A673 (cell line): ENCODE data around the gene CMTM4.

Experiments
- EZH2 ChIP-seq: fragments of 200-600 bp; sonication (generic); IDR thresholded peaks from 2 replicates; pipeline ENCODE4 v1.6.1; 2017; ENCODE audit warnings: borderline replicate concordance, low read depth, mild to moderate bottlenecking, mixed read lengths, antibody characterized with exemption, low read length; ENCODE audit not compliant: poor library complexity, severe bottlenecking
- TF ChIP-seq, protein P1 (sequence below): fragments of 300-800, 200-600 bp; sonication (generic); conservative IDR thresholded peaks from 2 replicates; pipeline ENCODE4 v1.5.1; 2017; ENCODE audit warnings: low read depth, mild to moderate bottlenecking, antibody characterized with exemption, low read length, moderate library complexity, mixed read lengths

DNA sequence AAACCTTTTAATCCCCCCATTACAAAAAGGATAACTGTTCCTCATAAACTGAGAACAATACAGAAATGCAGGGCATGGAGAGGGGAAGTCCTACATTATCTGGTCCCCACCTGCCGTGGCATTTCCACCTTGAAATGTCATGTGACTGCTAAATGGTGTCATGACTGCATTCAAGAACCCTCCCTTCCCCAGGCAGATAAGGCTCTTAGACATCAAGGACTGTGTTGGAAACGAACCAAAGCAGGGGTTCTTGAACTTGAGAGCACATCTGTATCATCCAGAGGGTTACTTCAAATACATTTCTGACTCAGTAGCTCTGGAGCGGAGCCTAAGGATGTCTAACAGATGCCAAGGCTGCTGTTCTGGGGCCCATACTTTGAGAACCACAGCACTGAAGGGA lies 73.7 kb downstream of the CMTM4 start:
- TF ChIP-seq EZH2, result no peak
- TF ChIP-seq, protein P1, sequence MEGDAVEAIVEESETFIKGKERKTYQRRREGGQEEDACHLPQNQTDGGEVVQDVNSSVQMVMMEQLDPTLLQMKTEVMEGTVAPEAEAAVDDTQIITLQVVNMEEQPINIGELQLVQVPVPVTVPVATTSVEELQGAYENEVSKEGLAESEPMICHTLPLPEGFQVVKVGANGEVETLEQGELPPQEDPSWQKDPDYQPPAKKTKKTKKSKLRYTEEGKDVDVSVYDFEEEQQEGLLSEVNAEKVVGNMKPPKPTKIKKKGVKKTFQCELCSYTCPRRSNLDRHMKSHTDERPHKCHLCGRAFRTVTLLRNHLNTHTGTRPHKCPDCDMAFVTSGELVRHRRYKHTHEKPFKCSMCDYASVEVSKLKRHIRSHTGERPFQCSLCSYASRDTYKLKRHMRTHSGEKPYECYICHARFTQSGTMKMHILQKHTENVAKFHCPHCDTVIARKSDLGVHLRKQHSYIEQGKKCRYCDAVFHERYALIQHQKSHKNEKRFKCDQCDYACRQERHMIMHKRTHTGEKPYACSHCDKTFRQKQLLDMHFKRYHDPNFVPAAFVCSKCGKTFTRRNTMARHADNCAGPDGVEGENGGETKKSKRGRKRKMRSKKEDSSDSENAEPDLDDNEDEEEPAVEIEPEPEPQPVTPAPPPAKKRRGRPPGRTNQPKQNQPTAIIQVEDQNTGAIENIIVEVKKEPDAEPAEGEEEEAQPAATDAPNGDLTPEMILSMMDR, result no peak
